Measurements from ENCODE around the gene MTNR1A. TPM values are rescaled to one million over a fixed set of nuclear protein-coding genes. Genes with fewer than 3 reads are reported as not detected.

The MTNR1A gene
- total and polyA plus RNA-seq, 2 donors (not counting 1 experiment from before 2014, with no cell fraction given) = not detected

DNA sequence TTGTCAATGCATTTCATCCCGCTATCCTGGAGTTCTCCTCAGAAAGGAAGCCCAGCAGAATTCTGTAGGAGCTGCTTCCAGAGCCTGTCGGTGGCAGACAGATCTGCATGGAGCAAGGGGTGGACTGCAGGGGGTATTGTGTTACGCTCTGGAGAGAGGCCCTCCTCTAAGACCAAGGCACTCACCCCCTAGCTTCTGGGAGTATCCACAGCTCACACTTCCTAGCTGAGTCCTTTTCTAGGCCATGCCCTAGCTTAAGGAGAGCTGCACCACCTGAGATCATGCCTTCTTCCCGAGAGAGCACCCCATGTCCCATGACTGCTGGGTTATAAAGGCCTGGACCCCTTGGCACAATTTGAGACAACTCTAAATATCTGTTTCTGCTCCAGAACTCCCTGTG is 39.1 kb downstream of the MTNR1A start:
- no peaks in the 10 kb centered on the region for H3K27me3 Mint-ChIP-seq
- H3K27ac Mint-ChIP-seq = no peak overlapping the region

More for the DNA sequence above, 39.1 kb downstream of the MTNR1A start:
- no peak overlapping the region for H2AFZ ChIP-seq (ENCODE audit: insufficient read depth, low read depth, low read length, poor library complexity, severe bottlenecking)
- Mint-ChIP-seq H3K4me1 (no peaks in the 10 kb centered on the region), H3K9me3 (ENCODE audit: insufficient read depth) (peaks cover 2% of the 10 kb centered on the region), H3K4me3 (no peak overlapping the region)
- ATAC-seq (ENCODE audit: low read depth) = no peak
- DNase-seq = no peak
- H3K27me3 ChIP-seq (replicated peaks in 1 of 4; ENCODE audit: control extremely low read depth in 1 of 4, control insufficient read depth in 3 of 4, insufficient read depth in 4 of 4, low read length in 3 of 4) = no peaks in the 10 kb centered on the region
- intact Hi-C loops (cut with micrococcal nuclease) = no loop called here
- H3K27ac ChIP-seq (ENCODE audit: low read length in 2 of 2) = no peak overlapping the region
- H3K36me3 ChIP-seq (replicated peaks in 1 of 2; ENCODE audit: control extremely low read depth in 1 of 2, control insufficient read depth in 1 of 2, extremely low read depth in 1 of 2, insufficient read depth in 2 of 2, low read length in 1 of 2) = no peaks in the 10 kb centered on the region
- ChIA-PET POLR2A (no interaction called here), CTCF (no interaction called here)
- no peaks in the 10 kb centered on the region for H4K20me1 ChIP-seq (ENCODE audit: control insufficient read depth, insufficient read depth, low read length, poor library complexity, severe bottlenecking)
- H3K9me3 ChIP-seq (ENCODE audit: control extremely low read depth in 1 of 3, control insufficient read depth in 2 of 3, insufficient read depth in 1 of 3, low read length in 2 of 3) = peaks cover 0 to 20% (median 0%) of the 10 kb centered on the region in 3 donors
- no peak overlapping the region for H3K4me2 ChIP-seq (replicated peaks; ENCODE audit: low read depth, low read length, poor library complexity, severe bottlenecking)
- H3K9ac ChIP-seq (ENCODE audit: low read length) = no peak overlapping the region
- no peaks in the 10 kb centered on the region for H3K4me1 ChIP-seq (ENCODE audit: control insufficient read depth in 2 of 2, insufficient read depth in 2 of 2, low read length in 2 of 2)
- H3K4me3 ChIP-seq (ENCODE audit: control extremely low read depth in 1 of 5, extremely low read depth in 1 of 5, insufficient read depth in 1 of 5, low read depth in 2 of 5, low read length in 4 of 5) = no peak overlapping the region
- TF ChIP-seq EZH2 (IDR thresholded peaks at IDR 0.05; ENCODE audit: borderline replicate concordance, insufficient read depth, low read depth, low read length, poor library complexity, severe bottlenecking) (no peak), CTCF (IDR thresholded peaks at IDR 0.05) (no peak)
- 69% methylated on average over 4 of the region's 4 CpGs for WGBS (ENCODE audit: insufficient coverage)
- H3K79me2 ChIP-seq (ENCODE audit: control insufficient read depth, insufficient read depth, low read length) = no peaks in the 10 kb centered on the region
